ENCODE data around the gene CCDC171.
A peak's percentile ranks its signal among the peaks of the same experiment; 100 is the strongest.
"Not testable (repeated sequence)": the region's sequence is repeated elsewhere in the genome, so short reads cannot be mapped to it uniquely, and the experiment has no call there.

CCDC171 gene

GRCh38 chr9:15769547-15769946, 216.7 kb downstream of the CCDC171 start:
- DNase-seq, result no peak

GRCh38 chr9:15778861-15779260, 226.0 kb downstream of the CCDC171 start:
- no peak for DNase-seq

- no peak for DNase-seq
Measured at GRCh38 chr9:15782106-15782505, 229.3 kb downstream of the CCDC171 start.

- no peak for DNase-seq
Measured at GRCh38 chr9:15785584-15785983, 232.7 kb downstream of the CCDC171 start.

- no peak for DNase-seq
Measured at GRCh38 chr9:15786616-15787015, 233.8 kb downstream of the CCDC171 start.

- not testable (repeated sequence) for DNase-seq
Measured at GRCh38 chr9:15810219-15810899, 257.5 kb downstream of the CCDC171 start.

GRCh38 chr9:15813076-15813475, 260.2 kb downstream of the CCDC171 start:
- no peak for DNase-seq

GRCh38 chr9:15824310-15824709, 271.5 kb downstream of the CCDC171 start:
- DNase-seq, result peak in 1 of 2 experiments; percentile 16

- DNase-seq, result no peak
Measured at GRCh38 chr9:15831384-15831783, 278.5 kb downstream of the CCDC171 start.

GRCh38 chr9:15834541-15834940, 281.7 kb downstream of the CCDC171 start:
- peak in 1 of 2 experiments; percentile 27 for DNase-seq

- peak; percentile 51 to 75 for DNase-seq
Measured at GRCh38 chr9:15837079-15837679, 284.3 kb downstream of the CCDC171 start.

- no peak for DNase-seq
Measured at GRCh38 chr9:15842051-15842450, 289.2 kb downstream of the CCDC171 start.

GRCh38 chr9:15843316-15843715, 290.5 kb downstream of the CCDC171 start:
- DNase-seq, result no peak

GRCh38 chr9:15843931-15844330, 291.1 kb downstream of the CCDC171 start:
- no peak for DNase-seq

- no peak for DNase-seq
Measured at GRCh38 chr9:15846611-15847010, 293.8 kb downstream of the CCDC171 start.

GRCh38 chr9:15849871-15850270, 297.0 kb downstream of the CCDC171 start:
- DNase-seq, result no peak

GRCh38 chr9:15851766-15852165, 298.9 kb downstream of the CCDC171 start:
- DNase-seq, result no peak

- DNase-seq, result no peak
Measured at GRCh38 chr9:15856591-15856990, 303.7 kb downstream of the CCDC171 start.

- DNase-seq, result peak in 1 of 2 experiments; percentile 14
Measured at GRCh38 chr9:15867334-15867733, 314.5 kb downstream of the CCDC171 start.

- DNase-seq, result peak; percentile 33 to 74
Measured at GRCh38 chr9:15867988-15868387, 315.1 kb downstream of the CCDC171 start.

GRCh38 chr9:15873573-15874177, 320.8 kb downstream of the CCDC171 start:
- DNase-seq, result peak; percentile 61 to 71

GRCh38 chr9:15882328-15882727, 329.5 kb downstream of the CCDC171 start:
- DNase-seq, result no peak

- DNase-seq, result no peak
Measured at GRCh38 chr9:15882883-15883282, 330.0 kb downstream of the CCDC171 start.

GRCh38 chr9:15885464-15885863, 332.6 kb downstream of the CCDC171 start:
- no peak for DNase-seq

Measured in NCI-H2081 (cell line).